GM12874 (cell line): Measurements from ENCODE around the gene STEAP1B.

ENCODE experiments used
- TF ChIP-seq, protein P1 (sequence below): IDR thresholded peaks from 2 replicates; pipeline ENCODE4 v1.5.1; 2011; ENCODE audit warnings: low read depth, mild to moderate bottlenecking, control low read depth, low read length, moderate library complexity; ENCODE audit not compliant: insufficient read depth

Gene STEAP1B

DNA sequence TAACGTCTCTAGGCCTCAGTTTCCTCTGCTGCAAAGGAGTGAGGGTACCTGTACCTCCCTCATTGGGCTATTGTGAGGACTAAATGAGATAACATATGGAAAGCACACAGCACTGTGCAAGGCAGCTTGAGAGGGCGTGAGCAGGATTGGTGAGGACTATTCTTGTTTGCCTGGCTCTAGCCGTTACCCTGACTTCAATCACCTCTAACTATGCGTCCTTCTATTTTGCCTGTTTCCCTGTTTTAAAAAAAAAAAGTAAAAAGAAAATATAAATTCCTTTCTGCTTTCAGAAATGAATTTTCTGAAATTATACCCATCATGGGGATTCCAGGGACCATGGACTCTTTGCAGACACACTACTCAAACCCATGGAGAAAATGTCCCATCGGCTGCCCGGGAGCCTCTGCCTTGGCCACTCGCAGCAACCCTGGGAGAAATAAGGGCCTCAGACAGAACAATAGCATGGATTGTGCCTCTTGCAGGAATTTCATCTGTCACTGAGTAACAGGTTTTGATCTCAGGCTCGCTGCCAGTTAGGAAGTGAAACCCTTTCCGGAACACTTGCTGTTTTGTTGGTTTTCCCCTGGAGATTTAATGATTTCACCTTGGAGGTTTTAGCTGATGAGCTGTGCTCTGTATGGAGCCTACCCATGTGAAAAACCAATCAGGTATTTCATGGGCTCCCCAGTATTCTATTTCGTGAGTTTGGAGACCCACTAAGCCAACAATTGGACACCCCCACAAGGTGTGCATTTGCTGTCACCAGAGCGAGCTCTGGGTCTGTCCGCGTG lies 55.6 kb downstream of the STEAP1B start:
- TF ChIP-seq, protein P1, sequence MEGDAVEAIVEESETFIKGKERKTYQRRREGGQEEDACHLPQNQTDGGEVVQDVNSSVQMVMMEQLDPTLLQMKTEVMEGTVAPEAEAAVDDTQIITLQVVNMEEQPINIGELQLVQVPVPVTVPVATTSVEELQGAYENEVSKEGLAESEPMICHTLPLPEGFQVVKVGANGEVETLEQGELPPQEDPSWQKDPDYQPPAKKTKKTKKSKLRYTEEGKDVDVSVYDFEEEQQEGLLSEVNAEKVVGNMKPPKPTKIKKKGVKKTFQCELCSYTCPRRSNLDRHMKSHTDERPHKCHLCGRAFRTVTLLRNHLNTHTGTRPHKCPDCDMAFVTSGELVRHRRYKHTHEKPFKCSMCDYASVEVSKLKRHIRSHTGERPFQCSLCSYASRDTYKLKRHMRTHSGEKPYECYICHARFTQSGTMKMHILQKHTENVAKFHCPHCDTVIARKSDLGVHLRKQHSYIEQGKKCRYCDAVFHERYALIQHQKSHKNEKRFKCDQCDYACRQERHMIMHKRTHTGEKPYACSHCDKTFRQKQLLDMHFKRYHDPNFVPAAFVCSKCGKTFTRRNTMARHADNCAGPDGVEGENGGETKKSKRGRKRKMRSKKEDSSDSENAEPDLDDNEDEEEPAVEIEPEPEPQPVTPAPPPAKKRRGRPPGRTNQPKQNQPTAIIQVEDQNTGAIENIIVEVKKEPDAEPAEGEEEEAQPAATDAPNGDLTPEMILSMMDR, result no peak

GRCh38 chr7:22443370-22444180 lies 56.4 kb downstream of the STEAP1B start:
- TF ChIP-seq, protein P1, result no peak

DNA sequence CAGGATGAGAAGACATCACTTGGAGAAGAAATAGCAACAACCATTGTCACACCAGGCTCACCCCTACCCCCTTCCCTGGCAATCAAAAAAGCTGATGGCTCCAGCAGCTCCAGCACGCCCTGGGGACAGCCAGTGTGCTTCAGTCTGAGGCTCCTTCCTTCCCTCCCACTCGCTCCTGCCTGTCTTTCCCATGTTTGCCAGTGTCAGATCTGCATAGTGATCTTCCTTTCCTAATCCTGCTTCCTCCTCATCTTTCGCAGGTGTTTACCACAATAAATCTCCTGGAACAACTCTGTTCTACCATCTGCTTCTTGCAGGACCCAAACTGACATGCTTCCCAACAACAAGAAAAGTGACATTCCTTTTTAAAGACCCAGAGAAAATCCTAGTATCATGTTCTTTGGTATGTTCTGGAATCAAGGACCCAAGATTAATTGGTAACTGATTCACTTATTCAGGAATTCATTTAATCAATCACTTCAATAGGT lies 57.1 kb downstream of the STEAP1B start:
- TF ChIP-seq, protein P1, result no peak

DNA sequence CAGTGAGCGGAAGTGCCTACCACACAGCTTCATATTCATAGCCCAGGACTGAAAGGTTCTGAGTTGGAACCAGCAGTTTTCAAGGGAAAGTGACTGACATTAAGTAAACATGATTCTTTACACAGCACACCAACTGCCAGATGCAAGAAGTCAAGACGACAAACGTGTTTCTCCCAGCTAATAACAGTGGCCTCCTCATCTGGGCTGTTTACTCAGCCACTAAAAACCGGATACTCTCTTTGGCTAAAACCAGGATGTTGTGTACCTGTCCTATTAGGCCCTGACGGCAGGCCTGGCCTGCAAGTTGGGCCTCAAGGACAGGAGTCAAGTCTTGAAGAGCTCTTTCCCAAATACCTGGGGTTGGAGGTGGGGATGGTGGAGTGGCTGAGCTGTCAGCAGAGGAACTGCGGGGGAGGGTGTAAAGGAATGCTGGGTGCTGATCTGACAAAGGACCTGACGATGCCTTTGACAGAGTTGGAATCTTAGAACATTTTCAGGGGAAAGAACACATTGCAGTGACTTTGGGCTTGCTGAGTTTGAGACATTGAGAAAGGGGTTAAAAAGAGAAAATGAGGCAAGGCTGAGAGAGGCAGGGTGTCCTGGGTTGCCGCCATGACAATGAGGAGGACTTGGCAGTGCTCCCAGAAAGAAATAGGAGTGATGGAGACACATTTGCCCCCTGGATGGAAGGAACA lies 57.7 kb downstream of the STEAP1B start:
- TF ChIP-seq, protein P1, result no peak

DNA sequence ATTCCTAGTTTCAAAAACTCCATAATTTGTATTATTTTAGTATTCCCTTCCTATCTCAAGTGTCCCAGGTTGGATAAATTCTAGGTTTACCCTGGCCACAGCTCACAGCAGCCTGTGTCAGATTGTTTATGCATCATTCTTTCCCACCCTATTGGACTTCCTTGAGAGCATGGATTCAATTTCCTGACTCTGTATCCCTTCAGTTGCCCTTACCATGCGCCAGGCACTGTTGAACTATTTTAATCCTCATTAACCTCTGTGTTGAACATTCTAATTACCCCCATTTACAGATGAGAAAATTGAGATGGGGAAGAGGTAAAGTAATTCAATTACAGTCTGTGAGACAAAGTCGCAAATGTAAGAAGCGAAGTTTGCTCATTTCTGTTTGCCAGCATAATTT lies 58.8 kb downstream of the STEAP1B start:
- TF ChIP-seq, protein P1, result no peak

GRCh38 chr7:22438994-22439393 lies 61.0 kb downstream of the STEAP1B start:
- TF ChIP-seq, protein P1, result no peak

GRCh38 chr7:22435720-22436119 lies 64.3 kb downstream of the STEAP1B start:
- TF ChIP-seq, protein P1, result no peak
